Measurements from ENCODE around the gene FLT3.

- TF ChIP-seq CTCF (IDR thresholded peaks at IDR 0.05; ENCODE audit: poor library complexity): no peak
- no peak for TF ChIP-seq EZH2 (IDR thresholded peaks at IDR 0.05; ENCODE audit: borderline replicate concordance)
- TF ChIP-seq EZH2phosphoT487 (IDR thresholded peaks at IDR 0.05; ENCODE audit: low read depth, severe bottlenecking, unreplicated experiment): no peak
These were observed 50.2 kb downstream of the FLT3 start for GRCh38 chr13:28049880-28050875.

Data from hepatocyte (in vitro differentiated cells).